Left lobe of liver (tissue), 2 donors: ENCODE data around the gene CROCC2. TPM values are rescaled to one million over a fixed set of nuclear protein-coding genes. Genes with fewer than 3 reads are reported as not detected.

Experiments used
- ATAC-seq: fragments of 200-7000 bp; cut with Tn5 transposase; one replicate; pipeline ENCODE4 v1.9.1; 2020; ENCODE audit warnings: mild to moderate bottlenecking, moderate library complexity
- DNase-seq: peaks from one replicate; pipeline ENCODE4 v3.0.0-alpha.2; 2020; ENCODE audit warnings: low spot score
- total RNA-seq: library from RNA; stranded (reverse); gene quantifications from one replicate; pipeline ENCODE4 v1.2.1, GENCODE V29; 2021
- donor health status: DM: no; HTN: no; CAD: no; lungs with moderate emphysema.
- donor health status: DM: no; HTN: yes; CAD: no.

The CROCC2 gene
- total RNA-seq, 1 donor from 2014 or later, result 0.05 TPM

DNA sequence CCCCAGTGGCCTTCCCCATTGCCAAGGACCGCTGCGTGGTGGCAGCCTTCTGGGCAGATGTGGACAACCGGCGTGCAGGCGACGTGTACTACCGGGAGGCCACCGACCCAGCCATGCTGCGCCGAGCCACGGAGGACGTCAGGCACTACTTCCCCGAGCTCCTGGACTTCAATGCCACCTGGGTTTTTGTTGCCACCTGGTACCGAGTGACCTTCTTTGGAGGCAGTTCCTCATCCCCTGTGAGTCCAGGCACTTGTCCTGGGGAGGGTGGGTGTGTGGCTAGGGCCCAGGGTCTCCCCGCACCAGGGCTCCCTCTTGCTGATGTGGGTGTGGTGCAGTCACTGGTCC lies 124.2 kb downstream of the CROCC2 start:
- DNase-seq, result peak; percentile 33
- ATAC-seq, result no peak

DNA sequence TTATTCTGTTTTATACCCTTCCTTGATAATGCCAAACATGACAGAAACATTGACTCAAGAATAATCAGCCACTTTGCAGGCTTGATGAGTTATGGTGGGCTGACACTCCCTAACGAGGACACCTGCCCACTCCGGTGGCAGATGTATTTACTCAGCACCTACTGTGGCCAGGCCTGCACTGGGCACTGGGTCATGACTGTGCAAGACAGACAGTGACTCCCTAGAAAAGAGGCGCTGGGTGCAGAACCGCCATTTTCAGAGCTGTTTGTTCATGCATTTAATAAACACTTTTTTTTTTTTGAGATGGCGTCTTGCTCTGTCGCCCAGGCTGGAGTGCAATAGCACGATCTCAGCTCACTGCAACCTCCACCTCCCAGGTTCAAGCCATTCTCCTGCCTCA lies 124.7 kb downstream of the CROCC2 start:
- ATAC-seq (no peak), DNase-seq (peak; percentile 29)

DNA sequence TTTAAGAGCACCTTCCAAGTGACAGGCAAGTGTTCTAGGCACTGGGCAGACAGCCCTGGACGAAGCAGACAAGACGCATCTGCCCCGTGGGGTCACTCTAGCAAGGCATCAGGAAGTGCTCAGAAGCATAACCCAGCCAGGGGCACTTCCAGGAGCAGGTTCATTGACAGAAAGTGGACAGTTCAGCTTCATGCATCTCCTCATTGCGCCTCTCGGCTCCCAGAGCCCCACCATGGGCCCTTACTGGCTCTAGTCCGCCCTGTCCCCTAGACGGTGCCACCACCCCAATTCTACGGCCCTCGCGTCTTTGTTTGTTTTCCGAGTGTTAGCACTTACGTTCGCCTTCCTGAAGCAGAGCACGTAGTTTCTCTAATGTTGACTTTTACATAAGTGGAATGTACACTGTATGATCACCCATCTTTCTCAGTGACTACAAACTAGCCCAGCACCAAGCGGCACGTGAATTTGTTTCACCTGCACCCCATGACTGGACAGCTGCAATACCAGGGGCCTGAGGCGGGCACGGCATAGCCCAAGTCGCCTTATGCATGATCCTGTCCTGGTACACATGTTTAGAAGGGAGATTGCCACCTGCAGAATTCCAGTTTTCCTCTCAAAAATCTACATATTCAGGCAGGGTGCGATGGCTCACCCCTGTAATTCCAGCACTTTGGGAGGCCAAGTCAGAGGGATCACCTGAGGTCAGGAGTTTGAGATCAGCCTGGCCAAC lies 125.5 kb downstream of the CROCC2 start:
- peak; percentile 36 for DNase-seq
- ATAC-seq, result no peak

DNA sequence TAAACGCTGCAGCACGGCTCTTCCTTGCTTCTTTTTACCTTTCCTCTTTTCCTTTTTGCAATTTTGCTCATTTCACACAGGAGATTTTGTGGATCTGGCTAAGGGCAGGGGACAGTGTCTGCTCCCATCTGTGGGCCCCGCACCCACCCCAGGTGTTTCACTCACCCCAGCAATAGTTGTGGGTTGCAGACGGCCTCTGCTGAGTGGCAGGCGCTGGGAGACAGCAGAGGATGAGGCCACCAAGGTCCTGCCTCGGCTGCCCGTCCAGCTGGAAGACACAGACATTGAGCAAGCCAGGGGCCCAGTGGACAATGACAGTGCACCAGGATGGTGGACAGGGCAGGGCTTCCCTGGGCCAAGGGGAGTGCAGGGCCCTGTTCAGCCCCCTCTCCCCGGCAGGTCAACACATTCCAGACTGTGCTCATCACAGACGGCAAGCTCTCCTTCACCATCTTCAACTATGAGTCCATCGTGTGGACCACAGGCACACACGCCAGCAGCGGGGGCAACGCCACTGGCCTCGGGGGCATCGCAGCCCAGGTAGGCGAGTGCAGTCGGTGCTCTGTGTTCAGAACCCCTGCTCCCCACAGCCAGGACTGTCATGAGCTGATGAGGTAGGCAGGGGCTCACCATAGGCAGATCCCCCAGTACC lies 127.3 kb downstream of the CROCC2 start:
- peak; percentile 40 for DNase-seq
- ATAC-seq, result no peak

DNA sequence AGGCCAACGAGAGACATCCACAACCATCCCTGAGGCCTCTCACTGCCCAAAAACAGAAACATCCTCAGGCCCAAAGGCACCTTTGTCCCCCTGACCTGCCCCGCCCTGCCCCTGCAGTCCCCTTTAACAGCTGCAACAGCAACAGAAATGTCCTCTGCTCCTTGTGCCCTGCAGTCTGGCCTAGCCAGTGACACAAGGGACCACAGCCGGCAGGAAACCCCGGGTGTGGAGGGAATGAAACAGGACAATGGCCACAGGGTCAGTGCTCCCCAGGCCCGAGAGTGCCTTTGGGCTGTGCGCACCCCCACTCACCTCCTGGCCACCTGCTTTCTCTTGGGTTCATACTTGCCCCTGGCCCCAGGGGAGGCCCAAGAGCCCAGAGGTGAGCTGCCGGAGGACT lies 127.9 kb downstream of the CROCC2 start:
- ATAC-seq (no peak), DNase-seq (no peak)

DNA sequence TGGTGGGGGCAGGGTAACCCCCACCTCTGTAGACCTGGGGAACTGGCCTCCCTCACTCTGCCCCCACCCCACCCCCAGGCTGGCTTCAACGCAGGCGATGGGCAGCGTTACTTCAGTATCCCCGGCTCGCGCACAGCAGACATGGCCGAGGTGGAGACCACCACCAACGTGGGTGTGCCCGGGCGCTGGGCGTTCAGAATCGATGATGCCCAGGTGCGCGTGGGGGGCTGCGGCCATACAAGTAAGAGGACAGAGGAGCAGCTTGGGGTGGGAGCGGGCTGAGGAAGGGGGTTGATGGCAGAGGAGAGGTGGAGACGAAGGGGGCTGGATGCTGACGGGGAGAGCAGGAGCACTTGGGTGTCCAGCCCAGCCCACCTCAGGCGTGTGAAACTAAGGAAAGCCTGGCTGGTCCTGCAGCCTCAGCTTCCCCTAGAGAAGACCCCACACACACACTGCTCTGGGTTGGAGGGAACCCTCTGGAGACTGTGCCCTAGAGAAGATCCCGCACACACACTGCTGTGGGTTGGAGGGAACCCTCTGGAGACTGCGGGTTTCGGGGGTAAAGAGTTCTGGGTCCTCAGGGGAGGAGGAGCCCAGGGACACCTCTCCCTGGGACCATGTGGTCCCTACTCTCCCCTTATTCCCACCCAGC lies 128.5 kb downstream of the CROCC2 start:
- no peak for ATAC-seq
- peak; percentile 40 for DNase-seq

DNA sequence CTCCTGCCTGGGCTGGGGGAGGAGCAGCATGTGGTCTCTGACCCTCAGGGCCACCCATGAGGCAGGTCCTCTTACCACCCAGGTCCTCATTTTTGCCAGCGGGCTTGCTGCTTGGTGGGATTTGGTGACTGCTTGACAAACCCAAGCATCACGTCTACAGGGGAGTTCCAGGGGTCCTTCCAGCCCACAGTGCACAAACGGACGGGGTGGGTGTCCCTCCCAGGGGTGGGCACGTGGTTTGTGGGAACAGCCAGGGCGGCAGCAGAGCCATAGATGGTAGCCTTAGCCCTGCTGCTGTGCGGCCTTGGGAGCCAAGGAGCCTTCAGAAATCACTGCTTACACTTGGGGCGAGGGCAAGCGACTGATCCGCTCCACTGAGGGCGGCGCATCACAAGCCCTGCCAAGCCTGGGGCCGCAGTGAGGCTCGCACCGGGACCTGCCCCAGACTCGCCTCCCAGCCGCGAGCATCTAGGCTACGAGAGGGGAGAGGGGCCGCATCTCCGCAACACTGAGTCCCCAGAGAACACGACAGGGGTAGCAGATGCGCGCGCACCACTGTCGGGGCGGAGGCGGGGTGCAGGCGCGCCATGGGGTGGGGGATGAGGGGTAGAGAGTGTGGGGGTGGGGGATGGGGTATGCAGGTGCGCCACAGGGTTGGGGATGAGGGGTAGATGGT lies 129.1 kb downstream of the CROCC2 start:
- no peak for ATAC-seq
- peak; percentile 33 for DNase-seq

DNA sequence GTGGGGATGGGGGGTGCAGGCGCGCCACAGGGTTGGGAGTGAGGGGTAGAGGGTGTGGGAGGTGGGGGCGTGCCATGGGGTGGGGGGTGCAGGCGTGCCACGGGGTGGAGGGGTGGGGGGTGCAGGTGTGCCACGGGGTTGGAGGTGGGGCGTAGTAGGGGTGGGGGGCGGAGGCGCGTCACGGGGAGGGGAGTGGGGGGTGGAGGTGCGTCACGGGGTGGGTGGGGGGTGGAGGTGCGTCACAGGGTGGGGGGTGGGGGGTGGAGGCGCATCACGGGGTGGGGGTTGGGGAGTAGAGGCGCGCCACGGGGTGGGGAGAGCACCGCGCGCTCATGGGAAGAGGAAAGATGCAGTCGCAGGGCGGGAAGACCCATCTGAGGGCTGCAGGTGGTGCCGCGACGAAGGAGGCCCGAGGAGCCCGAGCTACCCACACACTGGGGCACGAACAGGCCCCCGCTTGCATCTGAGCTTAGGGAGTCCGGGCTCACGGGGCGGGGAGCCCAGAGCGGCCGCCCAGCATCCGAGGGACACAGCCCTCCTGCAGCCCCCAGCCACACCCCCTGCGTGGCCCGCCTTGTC lies 129.8 kb downstream of the CROCC2 start:
- ATAC-seq (no peak), DNase-seq (peak; percentile 22)

DNA sequence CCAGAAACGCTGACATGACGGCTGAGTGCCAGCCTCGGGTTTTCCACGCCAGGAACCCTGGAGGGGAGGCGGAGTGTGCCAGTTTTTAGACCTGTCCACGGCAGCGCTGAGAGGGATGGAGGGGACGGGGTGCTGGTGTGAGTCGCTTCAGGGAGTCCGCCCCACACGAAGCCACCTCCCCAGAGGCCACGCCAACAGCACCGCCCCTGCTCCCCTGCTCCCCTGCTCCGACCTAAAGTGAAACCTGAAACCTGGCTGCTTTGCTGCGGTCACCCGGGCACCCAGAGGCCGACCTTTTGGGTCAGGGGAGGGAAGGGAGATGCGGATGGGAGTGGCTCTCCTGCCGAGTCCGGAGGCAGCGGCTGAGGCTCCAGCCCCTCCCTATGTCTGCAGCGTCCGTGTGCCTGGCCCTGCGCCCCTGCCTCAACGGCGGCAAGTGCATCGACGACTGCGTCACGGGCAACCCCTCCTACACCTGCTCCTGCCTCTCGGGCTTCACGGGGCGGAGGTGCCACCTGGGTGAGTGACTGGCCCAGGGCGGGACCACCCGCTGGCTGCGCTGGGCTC lies 130.3 kb downstream of the CROCC2 start:
- DNase-seq (peak; percentile 44), ATAC-seq (no peak)

DNA sequence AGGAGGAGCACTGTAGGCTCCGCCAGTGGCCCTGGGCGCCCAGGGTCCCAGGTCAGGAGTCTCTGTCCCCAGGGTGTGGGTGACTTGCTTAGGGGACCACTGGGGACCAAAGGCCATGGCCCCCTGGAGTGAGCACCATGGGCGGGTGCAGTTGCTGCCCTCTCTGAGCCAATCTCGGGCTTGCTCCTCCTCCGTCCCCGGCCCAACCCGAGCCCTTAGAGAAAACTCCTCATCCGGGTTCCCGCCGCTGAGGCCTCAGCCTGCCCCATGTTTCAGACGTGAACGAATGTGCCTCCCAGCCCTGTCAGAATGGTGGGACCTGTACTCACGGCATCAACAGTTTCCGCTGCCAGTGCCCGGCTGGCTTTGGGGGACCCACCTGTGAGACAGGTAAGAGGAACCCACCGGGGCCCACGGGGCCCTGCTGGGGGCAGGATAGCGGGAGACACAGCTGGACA lies 130.9 kb downstream of the CROCC2 start:
- DNase-seq, result peak; percentile 42

DNA sequence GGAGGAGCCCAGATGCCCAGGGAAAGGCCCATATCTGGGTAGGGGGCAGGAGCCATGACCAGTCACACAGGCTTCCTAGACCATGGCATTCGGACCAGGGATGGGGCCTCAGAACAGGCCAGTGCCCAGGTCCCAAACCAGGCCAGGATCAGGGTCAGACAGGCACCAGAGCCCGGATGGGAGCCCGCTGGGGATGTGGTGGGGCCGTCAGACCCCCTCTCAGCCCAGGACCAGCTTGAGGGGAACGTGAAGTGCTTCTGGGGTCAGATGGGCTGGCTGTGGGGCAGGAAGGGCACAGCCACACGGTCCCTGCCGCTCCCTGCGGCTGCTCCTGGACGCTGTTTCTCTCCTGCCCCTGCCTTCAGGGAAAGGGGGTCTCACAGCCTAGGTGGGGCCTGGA lies 131.4 kb downstream of the CROCC2 start:
- ATAC-seq, result no peak
- DNase-seq, result peak; percentile 37

More for the DNA sequence above, 130.9 kb downstream of the CROCC2 start:
- ATAC-seq, result no peak

DNA sequence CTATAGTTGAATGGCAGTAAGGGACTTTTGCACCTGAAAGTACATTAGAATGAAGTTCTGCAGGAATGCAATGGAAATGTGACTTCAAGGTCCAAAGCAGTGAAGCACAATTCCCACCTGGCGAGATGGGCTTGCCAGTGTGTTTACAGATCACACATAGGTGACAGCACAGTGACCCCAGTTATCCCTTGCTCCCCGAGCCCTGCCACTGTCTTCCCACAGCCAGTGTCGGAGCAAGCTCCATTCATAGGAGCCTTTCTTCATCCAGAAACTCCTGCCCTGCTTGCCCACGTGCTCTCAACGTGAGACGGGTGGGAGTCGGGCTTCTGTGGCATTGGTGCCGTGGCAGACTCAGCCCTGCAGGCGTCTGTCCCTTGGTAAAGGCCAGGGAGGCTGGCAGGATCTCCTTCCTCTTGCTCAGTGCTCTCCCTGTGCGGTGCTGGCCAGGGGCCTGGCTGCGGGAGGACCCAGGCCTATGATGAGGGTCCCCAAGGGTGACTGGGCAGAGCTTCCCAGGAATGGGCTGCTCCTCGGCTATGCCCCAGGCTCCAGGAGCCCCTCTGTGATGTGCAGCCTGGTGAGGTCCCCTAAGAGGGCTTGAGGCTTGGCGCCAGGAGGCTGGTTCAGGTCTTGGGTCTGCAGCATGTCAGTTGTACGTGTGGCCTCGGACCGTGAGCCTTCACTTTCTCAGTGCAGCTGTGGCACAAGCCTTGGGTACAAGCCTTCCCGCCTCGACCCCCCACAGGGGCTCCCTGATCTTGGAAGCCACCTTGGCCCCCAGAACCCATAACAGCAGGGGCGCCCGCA lies 132.4 kb downstream of the CROCC2 start:
- DNase-seq (peak; percentile 40), ATAC-seq (no peak)

DNA sequence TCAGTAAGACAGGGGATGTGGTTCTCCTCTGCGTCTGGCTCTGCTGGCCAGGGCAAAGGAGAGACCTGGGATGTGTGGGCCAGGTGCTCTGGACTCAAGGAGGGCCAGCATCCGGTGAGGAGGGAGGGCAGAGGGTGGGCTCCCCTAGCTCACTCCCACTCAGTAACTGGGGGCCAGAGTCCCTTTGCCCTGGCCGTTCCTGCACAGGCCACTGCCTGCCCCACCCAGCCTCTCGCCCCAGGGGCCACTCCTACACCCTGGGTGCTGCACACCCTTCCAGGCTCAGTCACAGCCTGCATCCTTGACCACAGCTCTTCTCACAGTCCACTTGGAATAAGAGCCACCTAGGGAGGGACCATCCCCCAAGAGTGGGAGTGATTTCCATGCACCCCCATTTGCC lies 133.3 kb downstream of the CROCC2 start:
- DNase-seq (peak; percentile 27), ATAC-seq (no peak)

DNA sequence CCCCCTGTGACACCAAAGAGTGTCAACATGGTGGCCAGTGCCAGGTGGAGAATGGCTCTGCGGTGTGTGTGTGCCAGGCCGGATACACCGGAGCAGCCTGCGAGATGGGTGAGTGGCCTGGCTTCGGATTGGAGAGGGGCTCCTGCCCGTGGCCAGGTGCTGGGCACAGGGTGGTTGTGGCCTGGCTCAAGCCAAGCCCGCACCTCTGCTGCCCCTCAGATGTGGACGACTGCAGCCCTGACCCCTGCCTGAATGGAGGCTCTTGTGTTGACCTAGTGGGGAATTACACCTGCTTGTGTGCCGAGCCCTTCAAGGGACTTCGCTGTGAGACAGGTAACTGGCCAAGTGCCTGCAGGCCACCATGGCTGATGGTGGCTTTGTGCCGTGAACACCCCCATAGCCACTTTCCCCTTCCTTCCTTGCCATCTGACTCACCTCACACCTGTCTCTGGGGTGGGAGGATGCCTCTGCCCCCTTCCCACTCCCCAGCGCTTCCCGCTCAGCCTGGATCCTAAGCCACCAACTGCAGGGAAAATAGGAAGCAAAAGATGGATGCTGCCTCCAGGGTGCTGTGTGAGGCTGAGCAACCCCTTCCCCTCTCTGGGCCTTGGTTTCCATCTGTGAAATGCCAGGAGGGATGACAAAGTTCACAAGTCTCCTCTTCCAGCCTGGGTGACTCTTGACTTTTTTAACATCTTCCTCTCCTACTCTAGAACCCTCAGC lies 134.1 kb downstream of the CROCC2 start:
- DNase-seq (peak; percentile 37), ATAC-seq (no peak)

DNA sequence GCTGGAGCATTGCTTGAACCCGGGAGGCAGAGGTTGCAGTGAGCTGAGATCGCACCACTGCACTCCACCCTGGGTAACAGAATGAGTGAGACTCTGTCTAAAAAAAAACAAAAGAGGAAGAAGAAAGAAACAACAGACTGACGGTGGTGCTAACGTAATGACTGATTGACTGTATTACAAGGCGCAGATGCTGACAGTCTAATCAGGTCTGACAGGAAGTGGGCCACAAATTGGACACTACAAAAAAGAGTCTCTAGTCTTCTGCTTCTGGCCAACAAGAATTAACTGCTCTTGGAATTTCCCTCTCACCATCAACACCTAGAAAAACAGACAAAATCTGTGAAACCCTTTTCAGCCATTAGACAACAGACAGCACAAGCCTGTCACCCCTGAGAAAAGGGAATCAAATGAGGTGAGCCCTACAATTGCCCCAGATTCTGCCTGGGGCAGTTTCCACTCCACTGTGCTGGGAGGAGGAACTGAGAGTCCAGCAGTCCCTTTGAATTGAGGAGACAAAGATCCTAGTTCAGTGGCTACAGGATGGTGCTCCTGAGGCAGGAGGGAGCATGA lies 135.5 kb downstream of the CROCC2 start:
- no peak for DNase-seq
- ATAC-seq, result no peak
